ENCODE measurements around the gene GAA.

Gene GAA

GRCh38 chr17:80116921-80117380, 15.6 kb downstream of the GAA start:
- no peak for DNase-seq (ENCODE audit: low read depth in 1 of 2, low spot score in 1 of 2)

- no peak for DNase-seq (ENCODE audit: low read depth in 1 of 2, low spot score in 1 of 2)
Measured at GRCh38 chr17:80117491-80118401, 16.4 kb downstream of the GAA start.

GRCh38 chr17:80118601-80119270, 17.4 kb downstream of the GAA start:
- no peak for DNase-seq (ENCODE audit: low read depth in 1 of 2, low spot score in 1 of 2)

GRCh38 chr17:80119271-80119791, 17.9 kb downstream of the GAA start:
- DNase-seq (ENCODE audit: low read depth in 1 of 2, low spot score in 1 of 2): no peak

- no peak for DNase-seq (ENCODE audit: low read depth in 1 of 2, low spot score in 1 of 2)
Measured at GRCh38 chr17:80119839-80120238, 18.5 kb downstream of the GAA start.

GRCh38 chr17:80122026-80122575, 20.7 kb downstream of the GAA start:
- no peak for DNase-seq (ENCODE audit: low read depth in 1 of 2, low spot score in 1 of 2)

- no peak for DNase-seq (ENCODE audit: low read depth in 1 of 2, low spot score in 1 of 2)
Measured at GRCh38 chr17:80122926-80123505, 21.6 kb downstream of the GAA start.

- no peak for DNase-seq (ENCODE audit: low read depth in 1 of 2, low spot score in 1 of 2)
Measured at GRCh38 chr17:80123791-80124190, 22.4 kb downstream of the GAA start.

- DNase-seq (ENCODE audit: low read depth in 1 of 2, low spot score in 1 of 2): no peak
Measured at GRCh38 chr17:80124351-80124981, 23.1 kb downstream of the GAA start.

GRCh38 chr17:80125656-80126448, 24.5 kb downstream of the GAA start:
- no peak for DNase-seq (ENCODE audit: low read depth in 1 of 2, low spot score in 1 of 2)

GRCh38 chr17:80126449-80126715, 25.0 kb downstream of the GAA start:
- DNase-seq (ENCODE audit: low read depth in 1 of 2, low spot score in 1 of 2): no peak

GRCh38 chr17:80129006-80129565, 27.7 kb downstream of the GAA start:
- no peak for DNase-seq (ENCODE audit: low read depth in 1 of 2, low spot score in 1 of 2)

GRCh38 chr17:80130992-80131391, 29.6 kb downstream of the GAA start:
- DNase-seq (ENCODE audit: low read depth in 1 of 2, low spot score in 1 of 2): no peak

- no peak for DNase-seq (ENCODE audit: low read depth in 1 of 2, low spot score in 1 of 2)
Measured at GRCh38 chr17:80132906-80133625, 31.7 kb downstream of the GAA start.

GRCh38 chr17:80133626-80133970, 32.2 kb downstream of the GAA start:
- no peak for DNase-seq (ENCODE audit: low read depth in 1 of 2, low spot score in 1 of 2)

GRCh38 chr17:80137131-80137530, 35.8 kb downstream of the GAA start:
- DNase-seq (ENCODE audit: low read depth in 1 of 2, low spot score in 1 of 2): no peak

- DNase-seq (ENCODE audit: low read depth in 1 of 2, low spot score in 1 of 2): no peak
Measured at GRCh38 chr17:80138856-80139426, 37.6 kb downstream of the GAA start.

- DNase-seq (ENCODE audit: low read depth in 1 of 2, low spot score in 1 of 2): no peak
Measured at GRCh38 chr17:80141463-80142165, 40.2 kb downstream of the GAA start.

GRCh38 chr17:80142929-80143328, 41.5 kb downstream of the GAA start:
- no peak for DNase-seq (ENCODE audit: low read depth in 1 of 2, low spot score in 1 of 2)
